SH-SY5Y (cell line): Measurements from ENCODE around the gene SNTG2.

Experiments
- GATA2 ChIP-seq: IDR thresholded peaks from 2 replicates; pipeline ENCODE4 v1.6.1; 2011; ENCODE audit warnings: mild to moderate bottlenecking, low read depth, low read length
- GATA3 ChIP-seq: IDR thresholded peaks from 2 replicates; pipeline ENCODE4 v1.6.1; 2011; ENCODE audit warnings: low read depth, mild to moderate bottlenecking, low read length, moderate library complexity

The SNTG2 gene

DNA sequence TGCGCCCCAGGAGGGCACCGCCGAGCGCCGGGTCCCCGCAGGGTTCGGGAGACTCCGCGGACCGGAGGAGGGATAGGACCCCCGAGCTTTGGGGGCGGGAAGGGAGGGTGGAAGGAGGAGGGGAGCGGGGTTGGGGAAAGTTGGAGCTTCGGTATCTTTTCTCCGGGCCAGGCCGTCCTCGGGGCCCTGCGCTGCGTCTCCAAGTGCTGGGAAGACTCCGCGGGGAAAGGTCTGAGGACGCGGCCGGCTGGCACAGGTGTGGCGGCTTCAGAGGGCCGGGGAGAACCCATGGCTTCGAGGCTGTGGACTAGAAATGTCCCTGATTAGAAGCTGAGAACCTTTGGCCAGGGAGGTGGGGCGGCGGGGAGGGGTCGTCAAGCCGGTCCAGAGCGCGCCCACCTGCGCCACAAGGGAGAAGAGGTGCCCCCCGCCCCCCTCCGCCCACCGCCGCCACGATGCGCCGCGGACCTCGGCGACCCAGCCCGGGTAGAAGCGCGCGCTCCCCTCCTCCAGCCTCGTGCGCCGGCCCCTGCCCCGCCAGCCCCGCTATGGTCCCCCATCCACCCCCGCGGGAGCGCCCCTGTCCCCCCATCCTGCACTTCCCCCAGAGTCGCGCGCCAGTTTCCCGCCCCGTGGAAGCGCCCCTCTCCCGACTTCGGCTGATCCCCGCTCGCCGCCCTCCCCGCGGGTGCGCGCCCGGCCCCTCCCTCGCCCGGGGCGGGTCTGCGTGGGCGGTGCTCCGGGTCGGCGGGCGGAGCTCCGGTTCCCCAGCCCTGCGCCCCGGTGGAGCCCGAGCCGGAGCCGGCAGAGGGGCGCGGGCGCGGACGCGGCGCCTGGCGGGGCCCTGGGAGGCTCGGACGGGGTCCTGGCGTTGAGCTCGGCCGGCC is at the start of gene SNTG2:
SNTG2 (plus strand) TSS at position 770 of the 887 bp plus-strand sequence. CDS start 148 bp downstream, outside the sequence.
- no peak for TF ChIP-seq GATA2
- no peak for TF ChIP-seq GATA3

- TF ChIP-seq GATA2 (no peak), GATA3 (no peak)
Measured at GRCh38 chr2:902584-902983, 48.1 kb upstream of the SNTG2 start.

DNA sequence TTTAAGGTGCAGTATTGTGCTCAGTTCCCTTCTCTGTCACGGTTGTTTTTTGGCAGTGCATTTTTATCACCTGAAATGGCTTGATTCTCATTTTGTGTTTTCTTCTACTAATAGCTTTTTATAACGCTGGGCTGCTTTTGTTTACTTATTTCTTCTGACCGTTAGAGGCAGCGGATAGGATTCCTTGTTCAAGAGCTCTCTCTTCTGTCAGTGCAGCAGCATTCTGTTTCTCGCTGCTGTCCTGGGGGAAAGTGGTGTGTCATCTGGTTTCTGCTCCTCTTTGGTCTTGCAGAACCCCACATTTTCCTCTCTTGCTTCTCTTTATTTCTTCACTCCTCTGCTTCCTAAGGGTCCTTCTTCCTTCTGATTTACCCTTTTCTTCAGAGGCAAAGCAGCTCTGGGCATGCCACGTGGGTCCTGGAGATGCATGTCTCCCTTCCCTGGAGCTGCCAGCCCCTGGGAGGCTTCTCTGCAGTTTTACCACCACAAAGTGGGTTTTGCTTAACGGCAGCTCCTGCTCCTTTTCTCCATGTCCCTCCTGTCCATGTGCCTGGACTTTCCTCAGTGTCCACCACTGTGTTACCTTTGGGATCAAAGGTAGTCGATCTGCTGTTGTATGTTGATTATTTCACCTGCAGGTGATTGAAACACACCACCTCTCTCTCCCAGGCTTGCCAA is 47.3 kb upstream of the SNTG2 start:
- no peak for TF ChIP-seq GATA3
- TF ChIP-seq GATA2, result no peak

GRCh38 chr2:904246-905024 is 46.2 kb upstream of the SNTG2 start:
- no peak for TF ChIP-seq GATA2
- TF ChIP-seq GATA3, result no peak

DNA sequence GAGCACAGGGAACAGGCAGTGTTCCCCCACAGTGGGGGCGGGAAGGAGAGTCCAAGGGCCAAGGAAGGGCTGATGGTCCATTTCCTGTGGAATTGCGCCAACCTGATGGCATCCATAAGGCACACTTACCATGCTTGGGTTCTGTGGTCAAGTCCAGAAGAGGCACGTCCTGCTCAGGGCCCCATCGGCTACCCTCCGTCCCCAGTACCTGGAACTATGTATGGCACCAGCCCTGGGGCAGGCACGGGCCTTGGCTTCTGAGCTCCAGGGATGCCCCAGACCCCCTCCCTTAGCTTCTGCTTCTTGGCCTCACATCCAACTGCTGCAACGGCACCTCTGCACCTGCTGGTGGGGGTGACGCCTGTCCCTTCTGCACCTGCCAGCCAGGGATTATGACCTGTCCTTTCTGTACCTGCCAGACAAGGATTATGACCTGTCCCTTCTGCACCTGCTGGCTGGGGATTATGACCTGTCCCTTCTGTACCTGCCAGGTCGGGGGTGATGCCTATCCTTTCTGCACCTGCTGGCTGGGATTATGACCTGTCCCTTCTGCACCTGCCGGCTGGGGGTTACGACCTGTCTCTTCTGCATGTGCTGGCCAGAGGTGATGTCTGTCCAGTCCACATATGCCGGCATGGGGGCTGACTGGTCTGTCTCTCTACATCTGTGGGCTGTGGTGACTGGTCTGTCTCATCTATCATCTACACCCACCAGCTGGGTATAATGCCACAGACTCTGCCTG is 45.4 kb upstream of the SNTG2 start:
- no peak for TF ChIP-seq GATA3
- TF ChIP-seq GATA2, result no peak

DNA sequence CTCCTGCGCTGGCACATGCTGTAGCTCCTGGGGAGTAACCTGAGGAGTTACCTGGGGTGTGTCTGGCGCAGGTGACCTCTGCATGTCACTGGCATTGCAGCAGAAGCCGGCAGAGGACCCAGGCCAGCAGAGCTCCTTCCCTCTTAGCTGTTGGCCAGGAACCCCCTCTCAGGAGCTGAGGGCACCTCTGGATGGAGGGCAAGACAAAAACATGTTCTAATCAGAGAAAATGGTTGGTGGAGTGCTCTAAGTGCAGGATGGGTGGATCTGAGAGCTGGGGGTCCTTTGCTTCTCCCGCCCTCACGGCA is 44.9 kb upstream of the SNTG2 start:
- no peak for TF ChIP-seq GATA2
- TF ChIP-seq GATA3, result no peak

GRCh38 chr2:907706-908105 is 42.9 kb upstream of the SNTG2 start:
- no peak for TF ChIP-seq GATA3

DNA sequence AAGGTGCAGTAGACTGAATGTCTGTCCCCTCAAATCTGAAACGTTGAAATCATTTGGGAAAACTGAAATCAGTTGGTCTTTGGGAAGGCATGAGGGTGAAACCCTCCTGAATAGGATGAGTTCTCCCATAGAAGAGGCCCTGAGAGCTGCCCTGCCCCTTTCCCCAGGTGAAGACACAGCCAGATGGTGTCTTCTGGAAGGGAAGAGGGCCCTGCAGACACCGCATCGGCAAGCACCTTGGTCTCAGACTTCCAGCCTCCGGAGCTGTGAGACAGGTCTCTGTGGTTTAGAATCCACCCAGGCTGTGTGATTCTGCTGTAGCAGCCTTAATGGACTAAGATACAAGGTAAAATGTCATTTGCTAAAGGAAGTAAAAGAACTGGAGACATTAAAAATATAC is 42.1 kb upstream of the SNTG2 start:
- TF ChIP-seq GATA3, result no peak
- TF ChIP-seq GATA2, result no peak

DNA sequence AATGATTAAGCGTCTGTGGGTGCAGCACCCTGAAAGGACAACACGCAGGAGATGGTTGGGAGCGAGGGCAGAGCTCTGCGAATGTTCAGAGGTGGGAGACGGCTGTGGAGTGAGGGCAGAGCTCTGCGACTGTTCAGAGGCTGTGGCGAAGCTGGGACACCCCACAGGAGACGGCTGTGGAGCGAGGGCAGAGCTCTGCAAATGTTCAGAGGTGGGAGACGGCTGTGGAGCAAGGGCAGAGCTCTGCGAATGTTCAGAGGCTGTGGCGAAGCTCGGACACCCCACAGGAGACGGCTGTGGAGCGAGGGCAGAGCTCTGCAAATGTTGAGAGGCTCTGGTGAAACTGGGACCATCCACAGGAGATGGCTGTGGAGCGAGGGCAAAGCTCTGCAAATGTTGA is 40.0 kb upstream of the SNTG2 start:
- TF ChIP-seq GATA3 (no peak), GATA2 (no peak)

DNA sequence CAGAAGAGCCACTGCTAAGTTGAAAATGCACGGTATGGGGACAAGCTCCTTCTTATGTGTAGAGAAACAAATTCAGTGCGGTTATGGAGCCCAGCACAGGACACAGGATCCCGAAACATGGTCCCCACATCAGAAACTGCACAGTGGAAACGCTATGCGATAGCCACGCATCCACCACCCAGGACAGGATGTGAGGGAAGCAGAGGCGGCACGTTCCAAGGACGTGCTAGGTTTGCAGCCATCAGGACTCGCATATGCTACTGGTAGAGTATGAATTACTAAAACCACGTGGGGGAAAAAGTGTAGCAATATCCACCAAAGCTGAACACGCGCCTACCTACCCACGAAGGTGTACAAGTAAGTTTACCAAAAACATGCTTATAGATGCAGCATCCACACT is 34.7 kb upstream of the SNTG2 start:
- TF ChIP-seq GATA3 (no peak), GATA2 (no peak)

DNA sequence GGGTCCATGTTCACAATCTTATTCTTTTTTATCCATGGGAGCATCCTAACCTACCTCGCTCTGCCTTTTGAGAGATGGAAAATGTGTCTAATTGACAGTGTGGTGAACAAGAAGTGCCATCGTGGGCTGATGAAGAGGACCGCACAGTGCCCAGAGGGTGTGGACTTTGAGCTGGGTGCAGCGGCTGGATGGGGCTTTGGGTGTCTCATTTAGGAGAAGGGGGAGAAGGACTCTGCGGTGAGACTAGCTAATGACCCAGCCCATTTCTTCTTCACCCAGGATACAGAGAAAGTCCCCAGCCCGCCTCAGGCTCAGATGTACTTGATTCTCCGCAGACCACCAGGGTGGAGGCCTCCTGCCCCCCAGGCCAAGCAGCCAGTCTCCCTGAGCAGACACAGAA is 33.7 kb upstream of the SNTG2 start:
- TF ChIP-seq GATA2 (no peak), GATA3 (no peak)

- no peak for TF ChIP-seq GATA3
- TF ChIP-seq GATA2, result no peak
Measured at GRCh38 chr2:919672-920071, 31.0 kb upstream of the SNTG2 start.

DNA sequence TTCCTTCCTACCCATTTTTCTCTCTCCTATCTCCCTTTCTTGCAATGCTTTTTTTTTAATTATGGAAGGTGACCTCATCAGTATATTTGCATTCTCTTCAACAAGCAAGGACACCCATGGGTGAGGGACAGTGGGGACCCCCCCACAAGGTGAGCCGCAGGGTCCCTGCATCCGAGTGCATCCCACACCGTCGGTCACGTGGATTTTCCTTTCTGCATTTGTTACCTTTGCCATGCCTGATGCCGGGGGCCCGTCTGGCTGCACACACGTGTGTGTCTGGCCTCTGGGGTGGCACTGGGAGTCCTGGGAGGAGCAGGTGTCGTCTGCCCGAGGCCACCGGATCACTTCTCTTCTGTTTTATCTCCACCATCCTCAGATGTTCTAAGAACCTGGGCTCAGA is 30.1 kb upstream of the SNTG2 start:
- TF ChIP-seq GATA3 (no peak), GATA2 (no peak)

- TF ChIP-seq GATA3, result no peak
- TF ChIP-seq GATA2, result no peak
Measured at GRCh38 chr2:920999-921398, 29.6 kb upstream of the SNTG2 start.
